Astrocyte (in vitro differentiated cells and primary cell): ENCODE data around the gene PRKCE.

ENCODE experiments used
- CTCF ChIP-seq: IDR thresholded peaks from 2 replicates; pipeline ENCODE4 v1.5.1; 2011; ENCODE audit warnings: low read depth, mild to moderate bottlenecking, inconsistent platforms, low read length, moderate library complexity; ENCODE audit not compliant: insufficient read depth
- EZH2 ChIP-seq: IDR thresholded peaks from 2 replicates; pipeline ENCODE4 v1.6.1; 2012; ENCODE audit warnings: mild to moderate bottlenecking, low read length, inconsistent platforms; ENCODE audit not compliant: insufficient read depth

DNA sequence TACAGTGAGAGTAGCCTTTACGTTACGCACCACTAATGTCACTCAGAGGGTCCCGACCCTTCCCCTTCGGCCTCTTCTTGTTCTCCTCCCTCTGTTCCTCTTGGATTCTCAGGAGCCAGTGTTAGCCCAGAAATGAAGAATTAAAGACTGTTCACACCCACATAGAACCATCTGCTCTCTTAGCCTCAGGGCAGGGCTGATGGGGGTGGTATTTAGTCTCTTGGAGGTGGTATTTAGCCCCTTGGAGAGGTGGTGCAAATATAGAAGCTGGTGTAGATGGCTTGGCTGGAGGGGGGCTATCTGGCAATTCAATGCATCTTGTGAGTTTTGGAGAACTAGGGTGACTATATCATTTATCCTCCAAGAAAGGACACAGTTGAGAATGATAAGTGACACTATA is 286.5 kb downstream of the PRKCE start:
- TF ChIP-seq CTCF (no peak), EZH2 (no peak)
